Measurements from ENCODE around the gene NIPAL4.

NIPAL4 gene

DNA sequence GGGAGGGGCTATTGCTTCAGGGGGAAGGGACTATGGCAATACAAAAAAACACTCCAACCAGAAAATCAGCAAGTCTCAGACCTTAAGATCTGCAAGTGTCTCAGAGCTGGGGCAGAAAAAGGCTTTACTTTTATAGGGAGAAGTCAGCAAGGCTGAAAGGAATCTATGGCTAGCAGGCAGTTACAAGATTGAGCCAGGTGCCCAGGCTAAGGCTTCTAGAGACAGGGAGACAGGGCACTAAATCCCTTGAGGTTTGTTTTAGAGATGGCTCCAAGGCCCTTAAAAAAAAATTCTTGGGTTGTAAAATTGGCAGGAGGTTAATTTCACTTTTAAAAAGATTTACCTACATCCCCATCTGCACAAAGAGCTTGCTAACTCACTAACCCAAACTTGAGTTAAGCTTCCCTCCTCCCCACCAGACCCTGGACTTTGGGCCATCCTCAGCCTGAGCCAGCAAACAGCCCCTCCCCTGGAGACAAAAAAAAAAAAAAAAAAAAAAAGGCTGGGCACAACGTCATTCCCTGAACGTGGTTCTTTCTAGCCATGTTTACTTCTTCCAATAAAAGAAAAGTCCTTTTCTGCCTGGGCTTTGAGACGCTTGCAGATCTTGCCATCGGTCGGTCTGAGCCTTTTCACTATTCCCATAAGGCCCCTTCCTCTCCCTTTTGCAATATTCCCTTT lies 17.9 kb downstream of the NIPAL4 start:
- Histone ChIP-seq H4K20me1 (ENCODE audit: insufficient read depth, low read length) (no peaks in the 10 kb centered on the region), H3K36me3 (ENCODE audit: insufficient read depth, low read length) (peaks cover 5% of the 10 kb centered on the region; the same call in 1 of the 2 replicates), H3K4me1 (ENCODE audit: insufficient read depth, low read length) (no peaks in the 10 kb centered on the region), H3K79me2 (ENCODE audit: insufficient read depth, low read length) (no peaks in the 10 kb centered on the region), H3K4me3 (ENCODE audit: low read depth in 1 of 2, low read length in 2 of 2) (no peak overlapping the region), H3K9me3 (ENCODE audit: insufficient read depth, low read length, severe bottlenecking) (no peaks in the 10 kb centered on the region), H3K27me3 (ENCODE audit: insufficient read depth, low read length, poor library complexity) (no peaks in the 10 kb centered on the region), H3K4me2 (ENCODE audit: insufficient read depth, low read length) (no peak overlapping the region), H2AFZ (ENCODE audit: low read depth, low read length) (no peak overlapping the region), H3K27ac (ENCODE audit: low read length) (no peak overlapping the region), H3K9ac (ENCODE audit: low read depth, low read length) (no peak overlapping the region)
- TF ChIP-seq EZH2 (IDR thresholded peaks at IDR 0.05; ENCODE audit: borderline replicate concordance, low read depth, low read length, severe bottlenecking) (no peak), CTCF (IDR thresholded peaks at IDR 0.05; ENCODE audit: borderline replicate concordance, extremely low read depth, low read length, poor library complexity, severe bottlenecking) (no peak)
- no peak for ATAC-seq (ENCODE audit: insufficient read depth, low read depth)
- no peak for DNase-seq

- DNase-seq (no peak), ATAC-seq (ENCODE audit: insufficient read depth, low read depth) (no peak)
- no peak overlapping the region for H3K4me2 ChIP-seq (ENCODE audit: insufficient read depth, low read length)
- no peaks in the 10 kb centered on the region for H3K79me2 ChIP-seq (ENCODE audit: insufficient read depth, low read length)
- TF ChIP-seq CTCF (IDR thresholded peaks at IDR 0.05; ENCODE audit: borderline replicate concordance, extremely low read depth, low read length, poor library complexity, severe bottlenecking), result no peak
- no peak for TF ChIP-seq EZH2 (IDR thresholded peaks at IDR 0.05; ENCODE audit: borderline replicate concordance, low read depth, low read length, severe bottlenecking)
- H3K4me1 ChIP-seq (ENCODE audit: insufficient read depth, low read length), result no peaks in the 10 kb centered on the region
- no peaks in the 10 kb centered on the region for H3K9me3 ChIP-seq (ENCODE audit: insufficient read depth, low read length, severe bottlenecking)
- no peaks in the 10 kb centered on the region for H3K27me3 ChIP-seq (ENCODE audit: insufficient read depth, low read length, poor library complexity)
- H3K27ac ChIP-seq (ENCODE audit: low read length), result no peak overlapping the region
- H2AFZ ChIP-seq (ENCODE audit: low read depth, low read length), result no peak overlapping the region
- H4K20me1 ChIP-seq (ENCODE audit: insufficient read depth, low read length), result no peaks in the 10 kb centered on the region
- no peak overlapping the region for H3K4me3 ChIP-seq (ENCODE audit: low read depth in 1 of 2, low read length in 2 of 2)
- H3K36me3 ChIP-seq (ENCODE audit: insufficient read depth, low read length), result peaks cover 5% of the 10 kb centered on the region; the same call in 1 of the 2 replicates
- H3K9ac ChIP-seq (ENCODE audit: low read depth, low read length), result no peak overlapping the region
These were observed 18.7 kb downstream of the NIPAL4 start for GRCh38 chr5:157478726-157479125.

DNA sequence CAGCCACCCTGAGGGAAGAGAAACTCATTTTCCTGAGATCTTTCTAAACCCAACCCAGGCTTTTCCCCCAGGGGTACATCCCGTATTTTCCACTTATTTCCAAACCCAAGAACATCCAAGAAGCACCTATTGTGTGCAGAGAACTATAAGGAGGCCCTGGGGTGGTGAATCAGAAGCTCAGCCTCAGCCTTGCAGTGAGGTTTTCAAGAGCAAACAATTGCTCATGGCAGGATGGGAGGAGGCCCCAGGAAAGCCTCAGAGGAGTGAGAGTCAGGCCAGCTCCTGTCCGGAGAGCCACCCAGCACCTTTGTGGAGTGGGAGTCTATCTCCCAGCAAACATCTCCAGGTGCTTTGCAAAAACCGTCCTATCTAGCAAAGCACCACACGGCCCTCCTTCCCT lies 19.2 kb downstream of the NIPAL4 start:
- no peak overlapping the region for H3K4me3 ChIP-seq (ENCODE audit: low read depth in 1 of 2, low read length in 2 of 2)
- H3K36me3 ChIP-seq (ENCODE audit: insufficient read depth, low read length), result peaks cover 5% of the 10 kb centered on the region; the same call in 1 of the 2 replicates
- H2AFZ ChIP-seq (ENCODE audit: low read depth, low read length), result no peak overlapping the region
- no peaks in the 10 kb centered on the region for H3K4me1 ChIP-seq (ENCODE audit: insufficient read depth, low read length)
- H3K27ac ChIP-seq (ENCODE audit: low read length), result no peak overlapping the region
- no peak overlapping the region for H3K9ac ChIP-seq (ENCODE audit: low read depth, low read length)
- H3K27me3 ChIP-seq (ENCODE audit: insufficient read depth, low read length, poor library complexity), result no peaks in the 10 kb centered on the region
- H3K79me2 ChIP-seq (ENCODE audit: insufficient read depth, low read length), result no peaks in the 10 kb centered on the region
- ATAC-seq (ENCODE audit: insufficient read depth, low read depth) (no peak), DNase-seq (no peak)
- no peak for TF ChIP-seq EZH2 (IDR thresholded peaks at IDR 0.05; ENCODE audit: borderline replicate concordance, low read depth, low read length, severe bottlenecking)
- no peak for TF ChIP-seq CTCF (IDR thresholded peaks at IDR 0.05; ENCODE audit: borderline replicate concordance, extremely low read depth, low read length, poor library complexity, severe bottlenecking)
- no peaks in the 10 kb centered on the region for H4K20me1 ChIP-seq (ENCODE audit: insufficient read depth, low read length)
- H3K4me2 ChIP-seq (ENCODE audit: insufficient read depth, low read length), result no peak overlapping the region
- H3K9me3 ChIP-seq (ENCODE audit: insufficient read depth, low read length, severe bottlenecking), result no peaks in the 10 kb centered on the region

Data from DND-41 (cell line).